ENCODE data around the gene MYL11.

MYL11 gene

DNA sequence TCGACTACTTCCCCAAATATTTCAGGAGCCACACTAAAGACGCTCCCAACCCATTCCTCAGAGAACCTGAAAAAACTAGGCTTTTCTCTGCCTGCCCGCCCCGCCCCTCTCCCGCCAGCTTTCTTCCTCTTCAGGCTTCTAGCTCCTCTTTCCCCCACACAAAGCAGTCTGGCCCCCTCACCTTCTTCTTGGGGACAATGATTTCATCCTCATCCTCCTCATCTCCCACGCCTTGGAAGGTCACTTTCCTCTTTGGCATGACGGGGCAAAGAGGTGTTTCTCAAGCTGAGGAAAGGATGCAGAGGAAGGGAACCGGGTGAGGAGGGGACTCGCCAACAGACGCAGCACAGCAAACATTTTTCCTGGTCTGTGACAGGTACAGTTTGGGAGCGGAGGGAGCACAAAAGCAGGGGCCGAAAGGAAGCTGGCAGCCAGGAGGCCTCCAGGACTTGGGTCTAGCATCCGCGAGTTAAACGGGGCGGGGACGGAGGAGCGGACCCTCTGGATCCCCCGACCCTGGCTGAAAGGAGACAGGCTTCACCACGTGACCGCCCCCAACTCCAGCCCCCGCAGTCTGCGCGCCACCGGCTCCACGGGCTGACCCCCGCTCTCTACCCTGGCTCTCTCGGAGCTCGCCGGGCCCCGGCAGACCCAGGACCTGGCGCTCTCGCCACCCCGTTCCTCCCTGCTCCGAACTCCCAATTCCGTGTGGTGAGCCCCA lies 20.0 kb upstream of the MYL11 start:
- no peak for DNase-seq

DNA sequence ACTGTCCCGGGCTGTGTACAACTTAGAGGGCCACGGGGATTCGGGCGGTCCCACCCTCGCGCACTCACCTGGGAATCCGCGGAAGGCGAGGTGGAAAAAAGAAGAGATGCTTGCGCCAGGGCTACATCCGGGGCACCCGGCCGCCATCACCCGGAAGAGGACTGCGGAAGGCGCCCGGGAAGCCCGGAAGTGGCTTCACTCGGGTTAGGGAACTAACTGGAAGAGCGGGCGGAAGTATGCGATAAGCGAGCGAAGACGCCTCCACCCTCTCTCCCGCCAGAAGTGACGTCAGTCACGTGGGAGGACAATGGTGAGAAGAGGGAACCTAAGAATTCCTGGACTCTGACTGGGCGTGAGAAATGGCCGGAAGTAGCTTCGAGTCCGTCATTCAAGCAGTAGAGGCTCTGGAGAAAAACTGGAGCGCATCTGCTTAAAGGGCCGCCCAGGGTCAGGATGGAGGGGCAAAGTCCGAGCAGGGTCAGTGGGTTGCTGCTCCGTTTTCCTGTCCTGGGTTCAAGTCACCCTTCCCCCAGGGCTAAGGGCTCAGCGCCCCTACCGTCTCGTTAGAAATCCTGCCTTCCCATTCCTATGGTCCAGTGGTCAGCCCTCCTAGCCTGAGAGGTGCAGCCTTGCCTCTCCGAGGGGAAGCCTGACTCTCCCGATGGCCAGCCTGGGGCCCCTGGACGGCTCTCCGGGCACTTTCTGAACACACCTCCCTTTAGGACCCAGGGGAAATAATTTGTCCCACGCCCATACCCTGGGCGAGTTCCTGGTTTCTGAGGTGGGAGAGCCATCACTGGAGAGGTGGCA lies 19.3 kb upstream of the MYL11 start, which contains the start of gene CD2BP2:
TSS of gene CD2BP2 (minus strand) at position 165 of the 810 bp plus-strand sequence. CDS start 627 bp downstream, outside the sequence.
- peak; percentile 99 for DNase-seq

DNA sequence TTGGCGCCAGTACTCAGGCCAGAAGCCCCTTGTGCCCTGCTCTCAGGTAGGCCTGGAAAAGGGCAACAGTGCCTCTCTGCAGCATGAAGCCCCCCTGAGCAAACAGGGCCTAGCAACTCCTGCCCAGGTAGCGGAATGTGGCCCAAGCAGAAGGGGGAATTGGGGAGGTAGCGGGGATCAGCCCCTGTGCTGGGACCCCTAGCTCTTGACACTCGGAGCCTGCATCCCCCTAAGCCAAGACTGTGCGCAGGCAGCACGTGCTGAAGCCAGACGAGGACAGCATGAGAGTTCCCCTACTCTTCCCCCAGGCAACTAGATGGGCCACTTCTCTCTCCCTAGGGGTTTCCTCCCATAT lies 18.7 kb upstream of the MYL11 start:
- no peak for DNase-seq

DNA sequence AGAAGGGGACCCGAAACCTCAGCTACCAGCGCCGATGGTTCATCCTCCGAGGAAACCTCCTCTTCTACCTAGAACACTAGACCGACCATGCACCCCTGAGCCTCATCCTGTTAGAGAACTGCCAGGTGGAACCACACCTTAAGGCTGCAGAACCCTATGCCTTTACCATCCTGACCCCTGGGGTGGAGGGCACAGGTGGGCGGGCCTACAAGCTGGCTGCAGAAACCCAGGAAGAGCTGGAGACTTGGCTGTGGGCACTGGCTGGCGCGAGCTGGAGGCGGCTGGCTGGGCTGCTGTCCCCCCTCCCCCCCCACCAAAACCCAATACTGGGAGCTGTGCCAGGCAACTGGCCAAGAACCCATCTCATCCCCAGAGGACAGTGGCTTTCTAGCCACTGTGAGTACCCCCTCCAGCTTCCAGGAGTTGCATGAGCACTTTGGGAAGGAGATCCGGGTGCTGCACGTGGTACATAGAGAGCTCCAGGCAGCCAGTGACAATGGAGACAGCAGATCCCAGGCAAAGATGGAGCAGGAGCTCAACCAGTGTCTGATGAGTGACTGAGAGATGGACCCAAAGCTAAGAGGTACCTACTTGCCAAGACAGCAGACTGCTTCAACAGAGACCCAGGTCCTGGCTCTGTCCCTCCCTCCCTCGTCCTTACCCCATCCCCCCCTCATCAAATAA lies 18.1 kb upstream of the MYL11 start:
- no peak for DNase-seq

DNA sequence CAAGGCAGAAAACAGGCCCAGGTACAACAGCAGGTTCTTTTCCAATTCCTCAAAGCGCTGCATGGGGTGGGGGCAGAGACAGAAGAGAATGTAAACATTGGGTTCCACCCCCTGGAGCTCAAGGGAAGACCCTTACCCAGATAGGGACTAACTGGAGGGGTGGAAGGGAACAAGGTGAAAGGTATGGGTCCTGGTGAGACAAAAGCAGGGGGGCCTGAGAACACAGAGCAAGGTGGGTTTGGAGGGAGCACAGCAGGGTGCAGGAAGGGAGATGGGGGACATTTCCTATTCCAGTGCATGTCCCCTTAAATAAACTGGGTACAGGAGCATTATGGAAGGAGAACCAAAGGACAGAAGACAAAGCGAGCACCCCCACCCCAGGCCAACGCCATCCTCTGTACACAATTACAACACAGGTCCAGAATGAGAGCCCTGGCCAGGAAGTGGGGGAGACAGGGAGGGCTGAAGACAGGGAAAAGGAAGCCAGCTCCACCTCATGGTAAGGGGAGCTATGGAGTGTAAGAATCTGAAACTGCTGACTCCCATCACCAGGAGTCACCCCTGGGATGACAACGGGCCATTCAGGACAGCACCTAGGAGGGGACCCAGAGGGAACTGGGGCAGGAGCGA lies 17.4 kb upstream of the MYL11 start:
- no peak for DNase-seq

DNA sequence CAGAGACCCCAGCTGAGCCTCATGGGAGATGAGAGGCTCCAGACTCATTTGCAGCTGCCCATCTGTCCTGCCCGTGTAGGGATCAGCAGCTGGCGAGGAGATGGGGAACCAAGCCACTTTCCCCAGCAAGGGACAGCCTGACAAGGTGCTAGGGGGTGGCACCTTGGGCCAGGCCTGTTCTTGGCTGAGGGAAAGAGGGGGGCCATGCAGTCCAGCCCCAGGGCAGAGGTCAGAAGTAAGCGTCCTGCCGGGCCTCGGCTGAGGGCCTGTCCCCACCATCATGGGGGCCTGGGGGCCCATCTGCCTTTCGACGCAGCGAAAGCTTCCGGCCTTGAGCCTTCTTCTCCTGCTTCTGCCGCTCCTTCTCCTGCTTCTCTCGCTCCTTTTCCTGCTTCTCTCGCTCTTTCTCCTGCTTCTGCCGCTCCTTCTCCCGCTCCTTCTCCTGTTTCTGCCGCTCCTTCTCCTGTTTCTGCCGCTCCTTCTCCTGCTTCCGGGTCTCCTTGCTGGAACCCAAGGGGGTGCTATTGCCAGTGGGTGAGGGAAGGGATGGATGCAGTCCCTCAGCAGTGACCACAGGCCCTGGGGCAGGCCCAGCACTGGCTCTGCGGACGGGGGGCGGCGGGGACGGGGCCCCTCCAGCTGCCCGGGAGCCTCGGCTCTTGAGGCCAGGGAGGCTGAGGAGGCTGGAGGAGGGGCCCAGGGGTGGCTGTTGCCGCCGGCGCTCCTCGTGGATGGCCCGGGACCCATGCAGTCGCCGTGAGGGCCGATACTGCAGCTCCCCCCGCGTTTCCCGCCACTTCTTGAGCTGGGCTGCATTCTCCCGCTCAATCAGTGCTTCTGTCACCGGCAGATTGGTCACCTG lies 16.7 kb upstream of the MYL11 start:
- DNase-seq = peak in 1 of 2 experiments; percentile 30

DNA sequence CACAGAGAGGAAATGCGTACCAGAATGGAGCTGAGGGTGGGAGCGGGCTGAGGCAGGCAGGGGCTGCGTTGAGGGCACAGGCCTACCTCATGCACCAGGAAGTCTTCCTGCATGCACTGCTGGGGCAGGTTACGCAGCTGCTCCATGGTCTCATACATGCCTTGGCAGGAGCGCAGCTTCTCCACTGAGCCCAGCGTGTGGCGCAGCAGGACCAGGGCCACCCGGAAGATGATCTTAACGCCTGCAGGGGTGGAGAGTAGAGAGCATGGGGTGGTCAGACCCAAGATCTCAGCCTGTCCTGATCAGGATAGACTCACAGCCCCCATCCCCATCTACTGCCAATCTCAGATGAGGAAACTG lies 16.0 kb upstream of the MYL11 start:
- no peak for DNase-seq

DNA sequence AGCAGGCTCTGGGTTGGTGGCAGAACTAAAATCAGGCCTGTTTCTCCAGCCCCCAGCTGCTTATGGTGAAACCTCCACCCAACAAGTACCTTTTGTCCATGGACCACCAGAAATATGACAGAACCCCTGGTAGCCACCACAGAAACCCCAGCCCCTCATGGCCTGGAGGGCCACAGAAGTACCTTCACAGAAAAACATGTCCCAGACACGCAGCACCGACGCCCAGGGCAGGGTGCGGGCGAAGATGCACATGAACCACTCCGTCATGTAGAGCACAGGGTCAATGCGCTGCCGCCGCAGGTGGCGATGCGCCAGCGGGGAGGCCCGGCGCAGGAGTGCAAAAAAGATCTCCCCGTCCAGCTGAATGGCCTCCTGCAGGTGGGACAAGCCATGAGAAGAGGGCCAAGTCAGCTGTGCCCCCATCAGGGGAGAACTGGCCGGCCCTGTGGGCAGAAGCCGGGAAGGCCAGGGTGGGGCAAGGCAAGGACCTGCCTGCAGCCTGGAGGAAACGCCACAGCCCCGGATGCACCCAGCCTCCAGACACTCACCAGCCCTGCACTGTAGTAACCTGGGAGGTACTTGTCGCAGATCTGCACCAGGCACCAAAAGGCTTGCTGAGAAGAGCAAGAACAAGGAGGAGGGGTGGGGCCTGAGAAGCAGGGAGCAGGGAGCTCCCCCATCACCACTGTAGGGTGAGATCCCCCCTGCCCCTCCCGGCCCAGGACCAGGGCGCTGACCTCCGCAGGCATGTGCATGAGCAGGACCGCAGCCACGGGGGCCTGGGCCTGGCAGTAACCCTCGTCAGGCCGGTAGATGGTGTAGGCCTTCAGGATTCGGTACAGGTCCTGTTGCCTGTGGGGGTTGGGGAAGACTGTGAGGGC lies 15.4 kb upstream of the MYL11 start:
- DNase-seq = no peak

DNA sequence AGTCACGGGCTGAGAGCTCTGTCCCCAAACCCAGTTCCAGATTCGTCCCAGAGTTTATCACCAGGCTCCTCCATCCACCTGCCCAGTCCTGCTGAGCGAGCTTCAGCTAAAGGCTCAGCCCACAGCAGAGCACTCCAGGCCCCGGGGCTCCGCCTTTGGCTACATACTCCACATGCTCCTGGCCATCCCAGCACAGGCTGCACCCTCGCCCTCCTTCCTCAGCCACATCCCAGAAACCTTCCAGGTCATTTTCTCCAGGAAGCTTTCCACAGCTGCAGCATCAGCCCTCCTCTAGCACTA lies 14.8 kb upstream of the MYL11 start:
- no peak for DNase-seq

DNA sequence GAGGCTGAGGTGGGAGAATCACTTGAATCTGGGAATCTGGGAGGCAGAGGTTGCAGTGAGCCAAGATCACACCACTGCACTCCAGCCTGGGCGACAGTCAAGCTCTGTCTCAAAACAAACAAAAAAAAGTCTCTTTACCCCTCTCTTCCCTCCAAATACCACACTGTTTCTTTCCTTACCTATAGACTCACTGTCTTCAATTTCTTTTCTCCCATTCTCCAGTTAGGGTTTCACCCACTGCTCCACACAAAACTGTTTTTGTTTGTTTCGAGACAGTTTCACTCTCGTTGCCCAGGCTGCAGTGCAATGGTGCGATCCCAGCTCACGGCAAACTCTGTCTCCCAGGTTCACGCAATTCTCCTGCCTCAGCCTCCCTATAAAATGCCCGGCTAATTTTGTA lies 13.4 kb upstream of the MYL11 start:
- DNase-seq = no peak

DNA sequence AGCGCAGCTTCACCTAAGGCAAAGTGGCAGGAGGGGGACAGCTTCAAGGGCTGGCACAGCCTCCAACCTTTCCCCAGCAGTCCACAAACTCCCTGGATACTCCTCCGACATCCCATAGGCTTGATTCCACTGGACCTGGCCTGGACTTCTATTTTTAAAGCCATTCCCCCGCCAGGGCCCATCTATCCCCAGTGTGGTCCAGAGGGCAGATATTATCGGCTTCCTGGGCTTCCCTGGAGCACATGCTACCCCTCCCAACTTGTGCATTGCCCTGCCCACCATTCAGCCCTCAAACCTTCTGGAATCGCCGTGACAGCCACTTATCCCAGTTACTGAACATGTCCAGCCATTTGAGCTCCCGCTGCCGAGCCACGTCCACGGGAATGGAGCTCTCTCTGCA lies 9.4 kb upstream of the MYL11 start:
- no peak for DNase-seq

DNA sequence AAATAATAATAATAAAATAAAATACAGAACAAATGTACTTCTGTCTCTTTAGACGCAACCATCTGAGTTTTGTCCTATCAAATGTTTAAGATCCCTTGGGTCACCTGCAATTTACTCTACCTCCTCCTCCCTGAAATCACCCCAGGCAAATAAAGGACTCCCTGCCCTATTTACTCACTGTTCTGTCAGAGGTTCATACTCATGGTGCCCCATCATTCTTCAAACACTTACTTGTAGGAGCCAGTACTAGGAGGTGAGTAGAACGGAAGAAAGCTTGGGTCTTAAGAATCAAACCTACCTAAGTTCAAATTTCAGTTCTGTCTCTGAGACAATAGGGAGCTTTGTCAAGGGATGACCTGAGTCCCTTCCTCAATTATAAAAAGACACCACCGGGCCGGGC lies 8.1 kb upstream of the MYL11 start:
- DNase-seq = no peak

DNA sequence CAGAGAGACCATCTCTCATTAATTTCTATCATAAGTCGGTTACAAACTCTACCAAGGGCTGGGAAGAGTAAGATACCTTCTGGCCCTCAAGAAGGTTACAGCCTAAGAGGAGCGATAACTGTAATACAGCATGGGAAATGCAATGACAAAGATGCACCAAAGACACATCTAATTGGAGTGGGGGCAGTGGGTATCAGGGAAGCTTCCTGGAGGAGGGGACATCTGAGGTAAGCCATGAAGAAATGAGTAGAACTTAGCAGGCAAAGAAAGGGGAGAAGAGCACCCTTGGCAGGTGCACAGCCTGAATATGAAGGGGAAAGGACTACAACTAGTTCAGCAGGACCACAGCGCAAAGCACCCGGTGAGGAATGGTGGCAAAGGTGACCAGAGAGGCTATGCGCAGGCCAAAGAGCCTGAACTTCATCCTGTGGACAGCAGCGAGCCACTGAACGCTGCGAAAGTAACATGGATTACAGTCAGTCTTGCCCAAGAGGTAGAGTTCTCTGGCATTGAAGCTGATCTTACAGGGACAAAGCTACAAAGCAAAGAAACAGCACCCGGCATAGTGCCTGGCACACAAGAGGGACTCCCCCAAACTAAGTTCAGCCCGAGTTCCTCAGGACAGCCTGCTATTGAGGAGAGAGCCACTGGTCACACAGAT lies 7.1 kb upstream of the MYL11 start:
- DNase-seq = no peak

DNA sequence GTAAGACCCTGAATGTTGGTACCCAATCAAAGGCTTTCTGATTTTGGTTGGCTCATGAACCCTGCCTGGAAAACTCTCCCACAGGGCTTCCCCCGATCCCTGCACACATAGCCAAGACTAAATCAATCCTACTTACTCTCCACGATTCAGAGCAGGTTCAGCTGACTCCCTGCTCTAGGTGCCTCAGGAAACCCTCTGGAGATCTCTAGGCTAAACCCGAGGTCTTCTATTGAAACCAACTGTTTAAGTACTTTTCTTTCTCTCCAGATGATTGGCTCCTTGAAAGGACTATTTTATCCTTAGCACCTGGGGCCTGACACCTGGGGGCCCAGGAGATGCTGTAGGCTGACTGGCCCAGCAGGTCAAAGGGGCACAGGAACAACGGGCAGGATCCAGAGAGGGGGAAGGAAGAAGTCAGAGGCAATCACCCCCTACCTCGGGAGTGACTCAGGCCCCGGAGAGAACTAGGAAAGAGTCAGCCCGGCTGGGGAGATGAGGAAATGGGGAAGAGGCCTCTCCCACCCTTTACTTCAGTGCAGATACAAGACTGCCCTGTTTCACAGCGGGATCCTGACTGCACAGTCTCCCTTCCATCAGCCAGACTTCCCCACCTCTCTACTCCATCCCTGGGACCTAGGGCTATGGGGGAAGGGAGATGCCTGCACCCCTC lies 6.3 kb upstream of the MYL11 start:
- DNase-seq = no peak

DNA sequence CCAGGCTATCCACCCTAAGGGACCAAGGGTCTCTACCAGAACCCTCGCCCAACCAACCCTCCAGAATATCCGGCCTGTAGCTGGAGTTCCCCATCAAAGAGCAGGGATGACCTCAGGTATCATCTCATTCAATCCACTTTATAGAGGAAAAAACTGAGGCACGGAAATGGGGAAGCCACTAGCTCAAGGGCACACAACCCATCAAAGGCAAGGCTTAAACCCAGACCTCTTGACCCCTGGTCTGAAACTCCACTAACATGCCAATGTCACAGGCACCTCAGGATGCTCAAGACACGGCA lies 5.9 kb upstream of the MYL11 start:
- no peak for DNase-seq

DNA sequence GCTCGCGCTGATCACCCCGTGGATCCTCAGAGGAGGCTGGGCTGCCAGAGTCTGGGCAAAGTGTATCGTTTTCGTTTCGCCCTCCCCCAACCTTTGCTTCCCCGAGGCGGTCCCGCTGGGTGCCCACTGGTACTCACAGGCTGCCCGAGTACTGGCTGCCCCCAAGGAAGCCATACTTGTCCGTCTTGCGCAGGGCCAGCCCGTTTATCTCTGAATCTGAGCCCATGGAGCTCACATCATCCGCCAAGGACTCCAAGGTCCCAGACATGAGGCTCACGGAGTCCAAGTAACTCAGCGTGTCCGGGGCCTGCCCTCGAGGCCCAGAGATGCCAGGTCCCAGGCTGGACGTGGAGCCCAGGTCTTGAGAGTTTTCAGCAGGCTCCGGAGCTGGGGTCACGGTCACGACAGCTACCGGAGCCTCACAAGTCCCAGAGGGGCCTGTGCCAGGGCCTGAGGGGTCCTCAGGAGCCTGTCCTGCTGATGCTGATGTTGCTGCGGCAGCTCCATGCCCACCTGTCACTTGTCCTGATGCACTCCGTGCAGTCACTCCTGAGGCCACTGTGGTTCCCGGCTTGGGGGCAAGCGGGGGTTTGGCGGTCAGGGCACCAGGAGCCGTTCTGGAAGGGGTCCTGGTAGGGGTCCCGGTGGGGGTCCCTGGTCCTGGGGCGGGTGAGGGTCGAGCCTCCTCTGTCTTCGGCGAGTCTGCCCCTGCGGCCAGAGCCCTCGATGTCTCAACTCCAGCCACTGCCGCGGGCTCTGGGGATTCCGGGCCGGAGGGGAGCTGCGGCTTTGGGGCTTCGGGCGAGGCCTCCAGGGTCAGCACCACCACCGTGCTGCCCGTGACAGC lies 5.3 kb upstream of the MYL11 start:
- peak in 1 of 2 experiments; percentile 51 for DNase-seq

DNA sequence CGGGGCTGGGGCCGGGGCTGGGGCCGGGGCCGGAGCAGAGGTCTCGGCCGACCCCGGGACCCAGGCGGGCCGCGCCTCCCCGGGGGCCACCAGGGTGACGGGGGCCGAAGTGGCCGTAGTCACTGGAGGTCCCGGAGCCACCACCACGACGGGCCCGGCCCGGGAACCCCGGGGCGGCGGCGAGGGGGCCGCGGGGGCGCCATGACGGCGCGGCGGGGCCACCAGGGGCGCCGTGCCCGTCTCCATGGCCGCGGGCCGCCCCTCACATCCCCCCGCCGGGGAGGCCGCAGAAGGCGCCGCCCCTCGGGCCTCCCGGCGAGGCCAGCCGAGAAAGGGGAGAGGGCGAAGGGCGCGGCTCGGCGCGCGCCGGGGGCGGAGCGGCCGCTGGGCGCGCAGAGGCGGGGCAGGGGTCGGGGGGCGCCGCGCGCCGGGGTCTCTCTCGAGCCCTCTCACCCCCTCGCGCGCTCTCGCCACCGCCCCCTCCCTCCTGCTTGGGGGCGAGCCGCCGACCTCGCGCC lies 4.6 kb upstream of the MYL11 start:
- no peak for DNase-seq

DNA sequence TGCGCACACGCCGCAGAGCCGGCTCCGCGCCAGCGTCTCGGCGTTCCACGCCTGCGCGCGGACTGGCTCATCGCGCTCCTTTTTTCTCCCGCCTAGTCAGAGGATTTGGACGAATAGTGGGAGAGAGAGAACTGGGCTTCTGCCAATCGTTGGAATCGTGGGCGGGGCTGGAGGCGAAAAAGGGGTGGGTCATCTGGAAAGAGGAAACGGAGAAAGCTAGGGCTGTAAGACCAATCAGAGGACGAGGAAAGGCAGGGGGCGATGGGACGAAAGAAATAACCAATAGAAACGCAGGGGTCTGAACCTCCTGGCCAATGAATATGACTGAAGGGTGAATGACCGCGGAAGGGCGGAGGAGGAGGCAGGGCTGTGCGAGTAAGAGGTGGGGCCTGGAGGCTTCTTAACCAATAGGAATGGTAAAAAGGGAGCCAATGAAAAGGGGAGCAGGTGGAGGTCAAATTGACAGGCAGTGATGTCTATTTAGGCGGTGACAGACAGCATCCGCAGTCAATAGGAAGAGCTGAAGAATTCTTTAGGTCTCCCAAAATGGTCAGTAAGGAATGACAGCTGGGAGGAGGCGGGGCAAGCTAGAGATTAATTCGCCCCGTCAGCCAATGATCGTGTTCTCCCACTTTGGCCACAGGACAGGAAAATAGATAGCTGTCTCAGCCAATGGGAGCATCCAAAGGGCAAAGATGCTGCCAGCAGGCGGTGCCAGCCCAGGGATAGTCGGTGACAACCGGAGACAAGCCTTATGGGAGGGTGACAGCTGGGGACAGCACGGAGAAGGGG lies 4.0 kb upstream of the MYL11 start, which contains the start of gene TBC1D10B:
TSS of gene TBC1D10B (minus strand) at position 39 of the 792 bp plus-strand sequence. CDS start 311 bp downstream, outside the sequence.
- DNase-seq = peak; percentile 100
